Loucy (cell line): ENCODE data around the gene SYT8.
A peak's percentile ranks its signal among the peaks of the same experiment; 100 is the strongest.

Experiments
- H2AFZ ChIP-seq: fragments of 200-600 bp; sonication (generic); 2 replicates; pipeline ENCODE4 v1.6.0; 2016; ENCODE audit warnings: antibody characterized with exemption, mild to moderate bottlenecking, low read length, moderate library complexity
- H3F3A ChIP-seq: fragments of 200-600 bp; 2 replicates; pipeline ENCODE4 v1.6.0; 2016; ENCODE audit warnings: antibody characterized with exemption, low read depth, mild to moderate bottlenecking
- H3K27me3 ChIP-seq: fragments of 200-600 bp; sonication (generic); 2 replicates; pipeline ENCODE4 v1.6.1; 2014; ENCODE audit warnings: low read length, mild to moderate bottlenecking; ENCODE audit not compliant: insufficient read depth, poor library complexity, severe bottlenecking
- H3K36me3 ChIP-seq: fragments of 200-600 bp; sonication (generic); 2 replicates; pipeline ENCODE4 v1.6.1; 2016; ENCODE audit warnings: low read length; ENCODE audit not compliant: insufficient read depth
- H3K4me1 ChIP-seq: fragments of 200-600 bp; sonication (generic); 2 replicates; pipeline ENCODE4 v1.5.1; 2014; ENCODE audit warnings: low read length, mild to moderate bottlenecking; ENCODE audit not compliant: insufficient read depth, poor library complexity, severe bottlenecking
- H3K4me2 ChIP-seq: fragments of 200-600 bp; sonication (generic); 2 replicates; pipeline ENCODE4 v1.6.0; 2014; ENCODE audit warnings: antibody characterized with exemption, low read length, low read depth, mild to moderate bottlenecking; ENCODE audit not compliant: poor library complexity, severe bottlenecking
- H3K4me3 ChIP-seq: fragments of 200-600 bp; sonication (generic); 2 replicates; pipeline ENCODE4 v1.5.1; 2014; ENCODE audit warnings: low read length, mild to moderate bottlenecking, mixed read lengths; ENCODE audit not compliant: poor library complexity, severe bottlenecking
- H3K79me2 ChIP-seq: fragments of 200-600 bp; sonication (generic); 2 replicates; pipeline ENCODE4 v1.6.1; 2014; ENCODE audit warnings: low read length; ENCODE audit not compliant: insufficient read depth
- H3K9ac ChIP-seq: fragments of 200-600 bp; sonication (generic); 2 replicates; pipeline ENCODE4 v1.6.0; 2014; ENCODE audit warnings: mild to moderate bottlenecking, low read depth, low read length, moderate library complexity; ENCODE audit not compliant: poor library complexity, severe bottlenecking
- H3K9me2 ChIP-seq: fragments of 200-600 bp; sonication (generic); replicated peaks from 2 replicates; pipeline ENCODE4 v1.6.1; 2016; ENCODE audit warnings: low read depth, low read length, mixed read lengths
- H3K9me3 ChIP-seq: fragments of 200-600 bp; sonication (generic); 2 replicates; pipeline ENCODE4 v1.6.1; 2014; ENCODE audit warnings: mild to moderate bottlenecking, antibody characterized with exemption, low read length, low read depth; ENCODE audit not compliant: insufficient read depth
- H4K20me1 ChIP-seq: fragments of 200-600 bp; sonication (generic); 2 replicates; pipeline ENCODE4 v1.6.0; 2014; ENCODE audit warnings: antibody characterized with exemption, low read length, mild to moderate bottlenecking; ENCODE audit not compliant: insufficient read depth, poor library complexity, severe bottlenecking
- CTCF ChIP-seq: fragments of 200-600 bp; sonication (generic); conservative IDR thresholded peaks from 2 replicates; pipeline ENCODE4 v1.5.1; 2014; ENCODE audit warnings: mild to moderate bottlenecking, antibody characterized with exemption, low read length
- EZH2phosphoT487 ChIP-seq: fragments of 200-600 bp; IDR thresholded peaks from 2 replicates; pipeline ENCODE4 v1.6.1; 2018; ENCODE audit warnings: antibody characterized with exemption, mild to moderate bottlenecking, moderate library complexity, borderline replicate concordance

SYT8 gene

DNA sequence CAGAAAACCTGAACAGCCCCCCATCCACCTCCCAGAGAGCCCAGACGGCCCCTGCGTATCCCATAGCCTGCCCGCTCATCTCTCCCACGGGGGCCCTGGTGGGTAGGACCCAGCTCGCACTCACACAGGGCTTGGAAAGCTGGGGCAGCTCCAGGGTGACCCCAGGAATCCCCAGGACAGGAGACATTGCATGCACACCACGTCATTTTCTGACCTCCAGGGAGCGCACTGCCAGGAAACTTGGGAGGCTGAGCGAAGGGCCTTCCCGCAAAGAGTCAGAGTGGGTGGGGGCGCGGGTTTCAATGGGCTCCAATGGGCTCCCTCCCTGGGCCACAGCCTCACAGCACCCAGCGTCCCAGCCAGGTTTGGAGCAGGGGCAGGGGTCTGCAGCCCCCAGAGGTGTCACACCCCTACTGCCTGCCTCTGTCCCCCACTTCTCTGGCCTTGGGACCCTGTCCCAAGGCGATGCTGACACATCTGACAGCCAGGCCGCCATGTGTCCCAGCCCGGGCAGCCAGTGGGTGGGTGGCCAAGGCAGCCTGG, 8.2 kb upstream of the SYT8 start:
- Histone ChIP-seq H3K9ac (no peak overlapping the region), H3K36me3 (no peaks in the 10 kb centered on the region), H4K20me1 (no peaks in the 10 kb centered on the region), H3K9me2 (no peaks in the 10 kb centered on the region), H2AFZ (no peak overlapping the region), H3K27me3 (no peaks in the 10 kb centered on the region), H3K9me3 (no peaks in the 10 kb centered on the region), H3K79me2 (no peaks in the 10 kb centered on the region), H3K4me2 (no peak overlapping the region), H3F3A (no peaks in the 10 kb centered on the region), H3K4me3 (no peak overlapping the region), H3K4me1 (peaks cover 16% of the 10 kb centered on the region)
- TF ChIP-seq EZH2phosphoT487 (no peak), CTCF (peak; percentile 25; the same call in 1 of the 2 replicates)

GRCh38 chr11:1827095-1827813, 7.5 kb upstream of the SYT8 start:
- H3K79me2 ChIP-seq = no peaks in the 10 kb centered on the region
- no peak overlapping the region for H2AFZ ChIP-seq
- TF ChIP-seq CTCF = no peak
- TF ChIP-seq EZH2phosphoT487 = no peak
- no peaks in the 10 kb centered on the region for H3K9me2 ChIP-seq
- no peak overlapping the region for H3K9ac ChIP-seq
- H4K20me1 ChIP-seq = no peaks in the 10 kb centered on the region
- peaks cover 22% of the 10 kb centered on the region for H3K4me1 ChIP-seq
- H3K4me2 ChIP-seq = no peak overlapping the region
- no peaks in the 10 kb centered on the region for H3F3A ChIP-seq
- no peaks in the 10 kb centered on the region for H3K9me3 ChIP-seq
- no peaks in the 10 kb centered on the region for H3K27me3 ChIP-seq
- no peaks in the 10 kb centered on the region for H3K36me3 ChIP-seq
- no peak overlapping the region for H3K4me3 ChIP-seq

GRCh38 chr11:1827931-1828330, 6.9 kb upstream of the SYT8 start:
- Histone ChIP-seq H4K20me1 (no peaks in the 10 kb centered on the region), H2AFZ (no peak overlapping the region), H3F3A (no peaks in the 10 kb centered on the region), H3K9me3 (no peaks in the 10 kb centered on the region), H3K4me2 (no peak overlapping the region), H3K27me3 (no peaks in the 10 kb centered on the region), H3K4me1 (peaks cover 23% of the 10 kb centered on the region), H3K79me2 (no peaks in the 10 kb centered on the region), H3K9me2 (no peaks in the 10 kb centered on the region), H3K36me3 (no peaks in the 10 kb centered on the region), H3K4me3 (no peak overlapping the region), H3K9ac (no peak overlapping the region)
- no peak for TF ChIP-seq EZH2phosphoT487
- TF ChIP-seq CTCF = no peak
